ENCODE data around the gene NOG.

- TF ChIP-seq CTCF (IDR thresholded peaks at IDR 0.05) (no peak), POLR2A (IDR thresholded peaks at IDR 0.05) (no peak), POLR2AphosphoS5 (IDR thresholded peaks at IDR 0.05) (no peak), EP300 (IDR thresholded peaks at IDR 0.05) (no peak)
Measured at GRCh38 chr17:56635641-56636040, 42.1 kb downstream of the NOG start.
